Vein endothelial cell (primary cell): Measurements from ENCODE around the gene AUH. TPM values are rescaled to one million over a fixed set of nuclear protein-coding genes. Genes with fewer than 3 reads are reported as not detected.

ENCODE experiments used
- total RNA-seq: library from RNA; depleted of rRNA; stranded (reverse); fragments of >200 nt; gene quantifications from 2 replicates; pipeline ENCODE4 v1.2.3, GENCODE V29; 2012

The AUH gene, protein sequence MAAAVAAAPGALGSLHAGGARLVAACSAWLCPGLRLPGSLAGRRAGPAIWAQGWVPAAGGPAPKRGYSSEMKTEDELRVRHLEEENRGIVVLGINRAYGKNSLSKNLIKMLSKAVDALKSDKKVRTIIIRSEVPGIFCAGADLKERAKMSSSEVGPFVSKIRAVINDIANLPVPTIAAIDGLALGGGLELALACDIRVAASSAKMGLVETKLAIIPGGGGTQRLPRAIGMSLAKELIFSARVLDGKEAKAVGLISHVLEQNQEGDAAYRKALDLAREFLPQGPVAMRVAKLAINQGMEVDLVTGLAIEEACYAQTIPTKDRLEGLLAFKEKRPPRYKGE
- 7.3 and 8.2 TPM in 2 replicates for total RNA-seq

DNA sequence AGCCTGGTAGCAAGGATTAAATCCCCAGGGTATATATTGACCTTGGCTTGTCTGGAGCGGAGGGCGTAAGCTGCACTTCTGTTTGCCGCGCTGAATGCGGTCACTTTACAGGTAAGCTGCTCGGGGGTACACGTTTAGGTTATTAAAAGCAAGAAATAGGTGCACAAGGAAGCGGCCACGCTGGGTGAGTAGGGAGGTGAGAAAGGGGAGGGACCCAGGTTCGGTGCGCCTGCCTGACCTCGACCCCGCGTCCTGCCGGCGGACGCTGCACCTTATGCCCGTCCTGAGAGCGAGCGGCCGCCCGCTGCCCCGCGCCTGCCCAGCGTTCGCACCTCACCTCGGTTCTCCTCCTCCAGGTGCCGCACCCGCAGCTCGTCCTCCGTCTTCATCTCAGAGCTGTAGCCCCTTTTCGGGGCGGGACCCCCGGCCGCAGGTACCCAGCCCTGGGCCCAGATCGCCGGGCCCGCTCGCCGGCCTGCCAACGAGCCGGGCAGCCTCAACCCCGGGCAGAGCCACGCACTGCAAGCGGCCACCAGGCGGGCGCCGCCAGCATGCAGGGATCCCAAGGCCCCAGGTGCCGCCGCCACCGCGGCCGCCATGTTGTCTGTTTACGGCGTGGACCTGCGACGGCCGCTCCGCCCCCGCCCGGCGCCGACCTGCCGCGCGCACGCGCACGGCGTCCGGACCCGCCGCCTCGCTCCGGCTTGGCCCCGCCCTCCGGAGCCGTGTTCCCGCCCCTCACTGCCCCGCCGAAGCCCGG, at the start of gene AUH:
AUH (minus strand) TSS at position 628 of the 760 bp plus-strand sequence; CDS start at position 599, 29 bp downstream.

Other genes with a start within 250 kb of the AUH start
- 4.6 and 5.7 TPM in 2 replicates for gene NFIL3, start 61.9 kb upstream of the AUH start, total RNA-seq